ENCODE data around the gene OPCML. TPM values are rescaled to one million over a fixed set of nuclear protein-coding genes. Genes with fewer than 3 reads are reported as not detected.
"Not testable (repeated sequence)": the region's sequence is repeated elsewhere in the genome, so short reads cannot be mapped to it uniquely, and the experiment has no call there.

OPCML gene
- total RNA-seq, 1 experiment from 2014 or later, result 0.10 TPM

DNA sequence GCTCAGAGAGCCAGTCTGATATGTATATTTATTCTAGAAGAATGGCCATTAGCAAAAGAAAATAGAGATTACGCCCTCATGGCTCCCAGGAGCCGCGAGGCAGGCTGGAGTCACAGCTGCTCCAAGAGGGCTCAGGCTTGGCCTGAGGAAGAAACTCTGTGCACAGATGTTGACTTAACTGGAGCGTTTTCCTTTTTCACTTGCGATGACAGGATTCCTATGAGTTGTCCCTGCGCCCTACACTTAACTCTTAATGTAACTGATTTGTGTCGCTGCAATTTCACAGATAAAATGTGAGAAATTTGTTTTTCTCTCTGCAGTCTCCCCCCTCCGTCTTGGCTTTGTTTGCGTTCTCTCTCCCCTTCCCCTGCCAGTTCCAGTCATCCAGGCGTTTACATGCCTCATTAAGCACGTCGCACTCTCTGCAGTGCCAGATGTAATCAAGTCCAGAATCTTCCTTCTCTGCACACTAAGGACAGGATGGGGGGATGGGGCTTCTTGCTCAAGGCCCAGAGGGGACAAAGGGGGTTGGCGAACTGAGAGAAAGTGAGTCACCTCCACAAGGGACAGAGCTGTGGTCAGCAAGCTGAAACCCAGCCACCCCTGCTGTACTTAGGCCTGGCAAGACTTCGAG lies 1101.8 kb downstream of the OPCML start:
- DNase-seq (ENCODE audit: extremely low read depth, low read depth), result no peak

DNA sequence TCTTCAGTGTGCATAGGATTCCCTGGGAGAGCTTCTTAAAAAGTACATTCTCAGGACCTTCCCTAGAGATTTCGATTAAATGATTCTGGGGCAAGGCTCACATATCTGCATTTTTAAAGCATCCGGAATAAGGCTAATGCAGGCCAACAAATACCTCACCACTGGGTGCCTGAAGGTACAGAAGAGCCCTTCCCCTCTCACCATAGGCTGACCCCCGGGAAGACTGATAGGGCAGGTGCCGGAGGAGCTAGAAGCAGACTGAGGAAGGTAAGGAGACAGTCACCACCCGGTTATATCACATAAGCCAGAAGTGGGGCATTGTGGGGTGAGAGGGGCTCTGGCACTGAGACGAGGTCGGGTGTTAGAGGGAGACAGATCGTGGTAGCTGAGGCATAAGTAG lies 1102.6 kb downstream of the OPCML start:
- DNase-seq (ENCODE audit: extremely low read depth, low read depth), result no peak

DNA sequence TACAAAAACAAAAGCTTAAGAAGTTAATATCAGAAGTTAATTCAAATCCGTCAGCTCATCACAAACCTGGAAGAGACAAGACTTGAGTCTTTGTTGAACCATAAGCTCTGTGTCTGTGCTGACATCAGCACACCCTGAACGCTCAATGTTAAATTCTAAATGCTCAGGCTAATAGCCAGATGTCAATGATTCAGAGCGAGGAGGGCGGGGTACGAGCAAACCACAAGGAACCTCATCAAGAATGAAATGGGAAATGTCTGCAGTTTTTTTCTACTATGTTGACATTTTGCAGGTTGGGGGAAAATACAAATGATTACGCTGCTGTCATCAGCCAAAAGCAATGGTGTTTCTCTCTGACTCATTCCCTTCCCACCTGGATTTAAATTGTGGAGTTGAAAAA lies 1104.7 kb downstream of the OPCML start:
- DNase-seq (ENCODE audit: extremely low read depth, low read depth), result no peak

DNA sequence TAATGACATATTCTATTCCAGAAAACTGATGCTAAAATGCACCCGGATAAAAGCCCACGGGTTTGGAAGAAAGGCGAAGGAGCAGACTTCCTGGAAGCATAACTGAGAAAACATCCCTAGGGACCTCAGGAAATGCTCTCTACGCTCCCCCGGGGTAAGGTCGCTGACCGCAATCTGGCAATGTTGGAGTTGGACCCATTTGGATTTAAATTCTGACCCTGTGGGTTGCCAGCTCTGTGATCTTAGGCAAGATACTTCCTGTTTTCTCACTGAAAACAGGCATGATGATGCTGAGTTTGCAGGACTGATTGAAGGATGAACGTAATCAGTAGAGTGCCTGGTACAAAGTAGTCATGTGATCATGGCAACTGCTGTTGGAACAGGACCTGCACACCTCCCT lies 1107.9 kb downstream of the OPCML start:
- DNase-seq (ENCODE audit: extremely low read depth, low read depth), result no peak

DNA sequence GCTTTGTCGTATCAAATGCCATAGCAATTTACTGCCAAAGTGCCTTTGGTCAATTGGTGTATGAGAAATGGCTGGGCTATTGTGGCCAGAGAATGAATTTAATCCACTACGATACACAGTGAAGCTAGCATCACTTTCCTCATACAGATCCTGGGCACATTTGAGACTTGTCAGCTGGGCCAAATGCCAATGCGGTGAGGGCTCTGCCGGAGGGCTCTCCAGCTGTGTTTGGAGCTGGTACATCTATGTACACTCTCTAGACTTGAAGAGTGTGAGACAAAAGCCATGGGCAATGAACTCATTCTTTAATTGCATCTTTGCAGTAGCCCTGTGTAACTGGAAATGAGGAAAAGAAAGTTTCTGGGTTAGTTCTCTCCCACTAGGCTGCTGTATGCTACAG lies 1109.0 kb downstream of the OPCML start:
- no peak for DNase-seq (ENCODE audit: extremely low read depth, low read depth)

DNA sequence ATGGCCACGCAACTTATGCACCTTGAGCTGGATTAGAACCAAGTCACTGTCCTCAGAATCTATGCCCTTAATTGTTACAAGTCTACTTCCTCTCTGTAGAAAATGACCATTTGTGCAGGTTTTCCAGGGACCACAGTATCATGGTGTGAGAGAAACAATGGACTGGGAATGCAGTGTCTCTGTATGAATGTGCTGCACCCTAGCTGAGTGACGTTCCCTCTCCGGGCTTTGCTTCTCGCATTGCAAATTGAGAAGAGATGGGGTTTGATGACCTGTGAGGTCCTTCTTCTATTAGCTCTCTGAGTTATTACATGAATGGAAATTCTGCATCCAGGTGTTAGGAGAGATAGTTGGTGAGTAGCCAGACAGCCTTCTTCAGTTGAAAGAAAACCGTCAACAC lies 1109.6 kb downstream of the OPCML start:
- DNase-seq (ENCODE audit: extremely low read depth, low read depth), result no peak

DNA sequence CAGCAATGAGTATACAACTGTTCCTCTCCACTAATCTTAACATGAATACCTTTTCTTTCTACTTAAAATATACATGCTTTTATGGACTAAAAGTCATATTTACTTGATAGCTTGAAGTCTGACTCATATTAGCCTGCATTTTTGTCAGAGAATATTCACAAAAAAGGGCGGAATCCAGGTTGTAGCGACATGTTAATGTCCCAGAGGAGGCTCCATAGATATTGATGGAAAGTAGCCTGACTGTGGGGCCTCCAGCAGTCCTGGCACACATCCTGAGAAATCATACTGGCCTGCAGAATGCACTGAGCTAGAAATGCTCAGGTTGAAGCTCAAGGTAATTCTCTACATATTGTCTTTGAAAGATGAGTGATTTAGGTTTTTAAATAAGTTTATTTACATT lies 1110.7 kb downstream of the OPCML start:
- DNase-seq (ENCODE audit: extremely low read depth, low read depth), result no peak

DNA sequence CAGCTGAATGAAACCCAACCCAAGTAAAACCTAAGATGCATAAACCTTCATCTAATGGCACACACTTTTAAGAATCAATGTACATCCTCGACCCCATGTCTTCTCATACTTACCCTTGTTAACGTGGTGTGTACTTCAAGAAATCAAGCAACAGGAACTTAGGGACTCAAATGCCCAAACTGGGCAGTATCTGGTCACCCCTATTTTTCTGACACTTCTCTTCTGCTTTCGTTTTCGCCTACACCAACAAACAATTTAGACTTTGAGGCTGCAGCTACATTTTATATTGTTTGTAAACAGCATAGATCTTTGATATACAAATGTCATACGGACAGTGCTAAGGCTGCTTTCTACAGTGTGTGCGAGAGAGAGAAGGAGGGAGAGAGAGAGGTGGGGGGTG lies 1117.8 kb downstream of the OPCML start:
- DNase-seq (ENCODE audit: extremely low read depth, low read depth), result no peak

DNA sequence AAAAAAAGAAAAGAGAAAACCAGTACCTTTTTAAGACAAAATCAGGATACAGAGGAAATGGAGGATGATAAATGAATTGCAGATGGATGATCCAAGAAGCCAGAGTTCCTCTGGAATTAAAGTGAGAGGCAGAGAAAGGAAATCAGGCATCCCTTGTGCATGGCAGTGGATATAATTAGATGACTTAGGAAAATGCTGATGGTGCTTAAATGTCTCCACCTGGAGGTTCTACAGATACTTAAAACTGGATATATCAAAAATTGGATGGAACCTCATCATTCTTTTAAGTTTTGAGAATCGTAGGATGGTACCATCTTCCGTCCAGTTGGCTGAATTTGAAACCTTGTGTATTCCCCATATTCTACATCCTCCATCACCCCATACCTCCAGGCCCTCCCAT lies 1121.9 kb downstream of the OPCML start:
- no peak for DNase-seq (ENCODE audit: extremely low read depth, low read depth)

DNA sequence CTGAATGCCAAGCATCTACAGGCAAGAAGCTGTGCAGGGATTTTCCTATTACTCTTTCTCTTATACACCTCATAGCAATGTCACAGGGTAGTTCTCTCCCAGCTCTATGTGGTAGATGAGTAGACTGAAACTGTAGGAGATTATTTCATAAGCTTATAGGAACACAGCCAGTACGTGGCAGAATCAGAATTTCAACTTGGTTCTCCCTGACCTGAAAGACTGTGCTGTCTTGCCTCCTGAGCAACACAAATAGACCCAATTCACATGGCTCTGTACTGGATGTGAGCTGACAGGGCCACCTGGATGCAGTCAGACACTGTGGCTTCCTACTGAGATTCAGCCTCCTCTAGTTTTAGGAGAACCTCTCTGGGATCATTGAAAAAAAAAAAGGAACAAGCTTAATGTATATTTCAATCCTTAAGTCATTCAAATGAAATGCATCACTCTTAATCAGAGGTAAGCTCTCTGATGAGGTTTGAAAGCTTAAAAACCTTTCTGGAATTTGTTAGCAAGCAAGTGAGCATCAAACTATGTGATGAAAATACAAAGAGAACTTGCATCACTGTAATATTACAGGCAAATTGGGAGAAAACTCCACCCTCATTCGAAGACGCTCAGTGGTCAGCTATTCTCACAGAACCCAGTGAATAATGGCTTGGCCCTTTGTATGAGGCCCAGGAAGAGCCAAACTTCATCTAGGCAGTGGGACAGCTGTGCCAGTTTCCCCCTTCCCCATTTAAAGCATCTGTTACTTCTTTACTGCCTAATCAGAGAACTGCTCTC lies 1122.5 kb downstream of the OPCML start:
- DNase-seq (ENCODE audit: extremely low read depth, low read depth), result no peak

DNA sequence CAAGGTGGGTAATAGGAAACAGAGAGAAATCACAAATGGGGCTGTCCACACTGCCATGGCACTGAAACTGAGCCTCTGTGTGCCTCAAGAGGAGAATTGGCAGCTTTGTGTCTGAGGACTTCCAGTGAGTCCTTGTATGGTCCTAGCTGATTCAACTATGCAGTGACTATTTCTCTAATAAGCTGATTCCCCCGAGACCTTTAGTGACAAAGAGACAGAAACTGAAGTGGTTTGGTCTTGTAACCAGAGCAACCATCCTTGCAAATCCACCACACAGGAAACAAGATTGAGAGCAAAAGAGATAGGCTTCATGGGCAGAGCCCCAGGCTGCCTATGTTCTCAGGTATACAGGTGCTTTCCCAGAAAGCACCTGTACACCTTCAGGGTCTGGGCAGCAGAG lies 1123.4 kb downstream of the OPCML start:
- no peak for DNase-seq (ENCODE audit: extremely low read depth, low read depth)

DNA sequence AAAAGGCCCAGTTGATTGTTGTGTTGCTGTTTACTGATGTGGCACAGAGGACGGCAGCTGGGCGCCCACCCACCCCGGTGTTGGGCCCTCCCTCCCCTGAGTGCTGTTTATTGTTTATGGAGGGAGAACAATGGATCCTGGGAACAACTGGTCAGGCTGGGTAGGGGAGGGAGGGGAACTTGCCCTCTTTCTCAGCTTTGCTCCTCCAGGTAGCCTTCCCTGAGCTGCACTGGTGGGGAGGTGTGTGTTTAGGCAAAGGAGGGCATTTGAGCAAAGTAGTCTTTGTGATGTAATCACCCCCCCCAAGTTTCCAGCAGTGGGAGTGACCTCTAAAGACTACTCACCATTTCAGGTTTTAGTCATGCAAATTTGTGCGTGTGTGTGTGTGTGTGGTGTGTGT lies 1126.6 kb downstream of the OPCML start:
- DNase-seq (ENCODE audit: extremely low read depth, low read depth), result no peak

DNA sequence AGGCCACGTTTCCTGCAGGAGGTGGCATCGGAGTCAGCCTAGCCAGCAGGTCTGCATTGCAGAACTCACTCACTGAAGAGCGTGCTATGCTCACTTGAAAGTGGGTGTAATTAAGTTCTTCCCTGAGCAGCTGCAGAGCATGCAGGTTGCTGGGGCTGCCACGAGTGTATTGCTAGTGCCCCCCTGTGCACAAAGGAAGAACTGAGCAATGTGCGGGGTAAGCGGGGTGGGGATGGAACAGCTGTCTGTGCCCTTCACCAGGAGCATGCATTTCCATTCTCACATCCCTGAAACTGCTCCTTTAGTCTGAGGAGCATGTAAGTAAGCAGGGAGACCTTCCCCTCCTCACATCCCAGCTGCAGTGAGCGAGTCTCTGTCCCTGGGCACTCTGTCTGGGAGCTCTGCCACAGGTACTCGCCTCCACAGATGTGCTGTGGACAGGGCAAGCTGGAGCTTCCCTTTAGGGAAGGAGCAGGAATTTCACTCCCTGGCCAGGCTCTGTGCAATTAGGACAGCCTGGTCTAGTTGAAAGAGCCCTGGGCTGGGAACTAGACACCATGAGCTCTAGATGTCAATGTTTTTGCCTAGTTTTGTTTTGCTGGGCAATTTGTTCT lies 1130.1 kb downstream of the OPCML start:
- DNase-seq (ENCODE audit: extremely low read depth, low read depth), result peak; percentile 5

DNA sequence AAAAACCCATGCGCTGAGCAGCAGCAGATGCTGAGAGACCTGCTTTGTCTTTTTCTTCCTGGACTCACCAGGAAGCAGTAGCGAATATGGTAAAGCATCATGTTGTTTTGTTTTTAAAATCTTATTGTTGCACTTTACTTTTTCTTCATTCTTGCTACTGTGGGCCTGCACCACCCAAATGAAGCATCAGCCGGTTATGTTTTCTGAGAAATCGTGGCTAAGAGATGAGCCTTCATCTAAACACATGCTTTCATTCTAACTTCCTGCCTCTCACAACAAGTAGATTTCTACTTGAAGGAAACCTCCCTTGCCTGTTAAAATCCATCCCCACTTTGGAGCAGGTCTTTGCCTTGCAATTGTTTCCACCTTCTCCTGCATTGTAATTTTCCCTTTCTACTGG lies 1136.0 kb downstream of the OPCML start:
- DNase-seq (ENCODE audit: extremely low read depth, low read depth), result no peak

DNA sequence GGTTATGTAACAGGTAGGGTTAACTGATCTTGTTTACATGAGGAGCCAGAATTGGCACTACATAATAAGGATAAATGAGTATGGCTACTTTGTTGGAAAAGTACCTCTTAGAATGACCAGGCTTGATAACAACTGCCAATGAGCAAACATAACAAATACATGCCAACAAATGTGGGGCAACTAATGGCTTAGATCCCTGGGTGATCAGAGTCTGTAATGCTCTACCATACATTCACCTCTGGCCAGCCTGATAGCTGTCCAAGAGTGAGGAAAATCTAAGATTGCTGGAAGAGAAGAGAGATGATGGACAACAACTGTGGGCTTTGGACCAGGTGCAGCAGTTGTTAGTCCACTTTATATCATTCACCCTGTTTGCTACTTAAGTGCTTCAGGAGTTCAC lies 1136.9 kb downstream of the OPCML start:
- no peak for DNase-seq (ENCODE audit: extremely low read depth, low read depth)

DNA sequence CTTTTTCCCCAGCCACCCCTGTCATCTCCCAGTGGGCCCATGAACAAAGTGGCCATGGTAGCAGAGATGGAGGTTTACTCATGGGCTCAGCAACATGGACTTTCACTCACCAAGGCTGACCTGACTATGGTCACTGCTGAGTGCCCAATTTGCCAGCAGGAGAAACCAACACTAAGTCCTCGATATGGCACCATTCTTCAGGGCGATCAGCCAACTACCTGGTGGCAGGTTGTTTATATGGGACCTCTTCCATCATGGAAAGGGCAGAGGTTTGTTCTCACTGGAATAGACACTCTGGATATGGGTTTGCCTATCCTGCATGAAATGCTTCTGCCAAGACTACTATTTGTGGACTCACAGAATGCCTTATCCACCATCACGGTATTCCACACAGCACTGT lies 1152.8 kb downstream of the OPCML start:
- no peak for DNase-seq (ENCODE audit: extremely low read depth, low read depth)

DNA sequence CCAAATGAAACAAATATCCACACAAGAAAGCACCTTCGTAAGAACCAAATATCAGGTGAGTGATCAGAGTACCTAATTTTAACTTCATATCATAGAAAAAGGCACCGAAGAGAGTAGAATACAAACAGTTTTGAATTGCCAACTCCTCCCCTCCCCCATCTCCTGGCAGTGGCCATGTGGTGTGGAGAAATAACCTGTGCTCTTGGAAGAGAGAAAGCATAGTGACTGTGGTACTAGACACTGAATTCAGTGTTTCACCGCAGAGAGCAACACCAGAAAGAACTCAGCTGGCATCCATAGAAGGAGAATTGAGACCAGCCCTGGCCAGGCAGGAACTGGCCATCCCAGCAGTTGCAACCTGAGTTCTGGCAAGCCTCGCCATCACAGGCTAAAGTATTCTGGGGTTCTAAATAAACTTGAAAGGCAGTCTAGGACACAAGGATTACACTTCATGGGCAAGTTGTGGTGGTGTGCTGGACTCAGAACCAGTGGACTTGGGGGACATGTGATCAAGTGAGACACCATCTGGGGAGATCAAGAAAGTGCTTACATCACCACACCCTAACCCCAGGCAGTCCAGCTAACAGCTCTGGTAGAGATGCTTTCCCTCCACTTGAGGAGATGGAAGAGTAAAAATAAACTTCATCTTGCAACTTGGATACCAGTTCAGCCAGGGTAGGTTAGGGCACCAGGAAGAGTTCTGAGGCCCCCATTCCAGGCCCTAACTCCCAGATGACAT lies 1158.7 kb downstream of the OPCML start:
- DNase-seq (ENCODE audit: extremely low read depth, low read depth), result no peak

DNA sequence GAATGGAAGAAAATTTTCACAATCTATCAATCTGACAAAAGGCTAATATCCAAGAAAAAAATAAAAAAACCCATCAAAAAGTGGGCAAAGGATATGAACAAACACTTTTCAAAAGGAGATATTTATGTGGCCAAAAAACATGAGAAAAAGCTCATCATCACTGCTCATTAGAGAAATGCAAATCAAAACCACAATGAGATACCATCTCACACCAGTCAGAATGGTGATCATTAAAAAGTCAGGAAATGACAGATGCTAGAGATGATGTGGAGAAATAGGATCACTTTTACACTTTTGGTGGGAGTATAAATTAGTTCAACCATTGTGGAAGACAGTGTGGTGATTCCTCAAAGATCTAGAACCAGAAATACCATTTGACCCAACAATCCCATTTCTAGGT lies 1162.2 kb downstream of the OPCML start:
- DNase-seq (ENCODE audit: extremely low read depth, low read depth), result not testable (repeated sequence)

DNA sequence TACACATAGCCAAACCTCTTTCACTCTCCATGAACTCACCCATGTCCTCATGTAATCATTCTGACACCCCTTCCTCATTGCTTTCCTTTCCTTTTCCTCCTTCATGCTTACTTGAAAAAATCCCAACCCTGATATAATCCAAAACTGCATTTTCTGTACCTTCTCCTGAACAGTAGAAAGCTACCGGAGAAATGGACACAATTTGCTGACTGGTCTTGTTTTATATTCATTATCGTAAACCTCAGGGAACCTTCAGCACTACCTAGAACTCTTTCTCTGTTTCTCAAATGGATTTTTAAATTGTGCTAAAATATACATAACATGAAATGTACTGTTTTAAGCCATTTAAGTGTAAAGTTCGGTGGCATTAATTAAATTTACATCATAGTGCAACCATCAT lies 1165.0 kb downstream of the OPCML start:
- DNase-seq (ENCODE audit: extremely low read depth, low read depth), result no peak

DNA sequence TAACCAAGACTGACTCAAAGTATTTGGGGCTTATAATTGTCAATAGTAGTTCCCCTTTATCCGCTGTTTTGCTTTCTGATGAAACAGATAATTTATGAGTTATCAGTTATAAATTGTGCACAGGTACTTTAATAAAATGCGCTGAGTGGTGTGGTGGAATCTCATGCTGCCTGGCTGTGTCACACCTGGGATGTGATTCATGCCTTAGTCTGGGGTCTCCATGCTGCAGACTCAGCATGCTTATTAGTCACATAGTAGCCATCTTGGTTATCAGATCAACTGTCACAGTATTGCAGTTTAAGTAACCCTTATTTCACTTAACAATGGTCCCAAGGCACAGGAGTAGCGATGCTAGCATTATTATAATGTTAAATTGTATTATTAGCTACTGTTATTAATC lies 1166.7 kb downstream of the OPCML start:
- no peak for DNase-seq (ENCODE audit: extremely low read depth, low read depth)
